Measurements from ENCODE around the gene TPRKB. TPM values are rescaled to one million over a fixed set of nuclear protein-coding genes. Genes with fewer than 3 reads are reported as not detected.

Gene TPRKB
- total RNA-seq, 1 experiment from 2014 or later = 38.5 TPM

DNA sequence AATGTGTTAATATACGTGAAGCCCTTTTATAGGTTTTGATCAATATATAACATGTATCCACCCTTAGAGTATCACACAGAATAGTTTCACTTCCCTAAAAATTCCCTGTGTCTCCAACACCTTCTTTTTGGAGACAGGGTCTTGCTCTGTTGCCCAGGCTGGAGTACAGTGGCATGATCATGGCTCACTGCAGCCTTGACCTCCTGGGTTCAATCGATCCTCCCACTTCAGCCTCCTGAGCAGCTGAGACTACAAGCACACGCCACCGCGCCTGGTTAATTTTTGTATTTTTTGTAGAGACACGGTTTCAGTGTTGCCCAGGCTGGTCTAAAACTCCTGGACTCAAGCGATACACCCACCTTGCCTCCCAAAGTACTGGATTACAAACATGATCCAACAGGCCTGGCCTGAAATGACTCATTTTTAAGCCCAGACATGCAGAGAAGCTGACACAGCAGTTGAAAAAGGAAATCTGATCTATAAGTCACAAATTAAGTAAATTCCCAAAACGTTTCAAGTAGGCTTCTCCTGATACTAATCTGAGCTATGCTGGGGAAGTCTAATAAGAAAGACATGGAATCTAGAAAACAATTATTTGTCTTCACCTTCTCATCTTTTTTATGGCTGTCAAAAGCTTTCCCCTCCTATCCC, 39.8 kb upstream of the TPRKB start:
- POLR2A ChIA-PET = no interaction called here

GRCh38 chr2:73776381-73776780, 39.2 kb upstream of the TPRKB start:
- DNase-seq (ENCODE audit: low read depth, low spot score) (no peak), ATAC-seq (no peak)
- peaks cover 5% of the 10 kb centered on the region for H3K4me1 ChIP-seq (ENCODE audit: control insufficient read depth, insufficient read depth, low read length)
- no peaks in the 10 kb centered on the region for H3K9me3 ChIP-seq (ENCODE audit: control insufficient read depth, insufficient read depth, low read depth, low read length)
- no peak for TF ChIP-seq SIN3A (IDR thresholded peaks at IDR 0.05; ENCODE audit: borderline replicate concordance, insufficient read depth, low read depth, low read length)
- no peak for TF ChIP-seq TCF7L2 (IDR thresholded peaks at IDR 0.05; ENCODE audit: low read depth, low read length)
- TF ChIP-seq POLR2AphosphoS5 (IDR thresholded peaks at IDR 0.05; ENCODE audit: low read depth, low read length) = no peak
- TF ChIP-seq, protein P1, sequence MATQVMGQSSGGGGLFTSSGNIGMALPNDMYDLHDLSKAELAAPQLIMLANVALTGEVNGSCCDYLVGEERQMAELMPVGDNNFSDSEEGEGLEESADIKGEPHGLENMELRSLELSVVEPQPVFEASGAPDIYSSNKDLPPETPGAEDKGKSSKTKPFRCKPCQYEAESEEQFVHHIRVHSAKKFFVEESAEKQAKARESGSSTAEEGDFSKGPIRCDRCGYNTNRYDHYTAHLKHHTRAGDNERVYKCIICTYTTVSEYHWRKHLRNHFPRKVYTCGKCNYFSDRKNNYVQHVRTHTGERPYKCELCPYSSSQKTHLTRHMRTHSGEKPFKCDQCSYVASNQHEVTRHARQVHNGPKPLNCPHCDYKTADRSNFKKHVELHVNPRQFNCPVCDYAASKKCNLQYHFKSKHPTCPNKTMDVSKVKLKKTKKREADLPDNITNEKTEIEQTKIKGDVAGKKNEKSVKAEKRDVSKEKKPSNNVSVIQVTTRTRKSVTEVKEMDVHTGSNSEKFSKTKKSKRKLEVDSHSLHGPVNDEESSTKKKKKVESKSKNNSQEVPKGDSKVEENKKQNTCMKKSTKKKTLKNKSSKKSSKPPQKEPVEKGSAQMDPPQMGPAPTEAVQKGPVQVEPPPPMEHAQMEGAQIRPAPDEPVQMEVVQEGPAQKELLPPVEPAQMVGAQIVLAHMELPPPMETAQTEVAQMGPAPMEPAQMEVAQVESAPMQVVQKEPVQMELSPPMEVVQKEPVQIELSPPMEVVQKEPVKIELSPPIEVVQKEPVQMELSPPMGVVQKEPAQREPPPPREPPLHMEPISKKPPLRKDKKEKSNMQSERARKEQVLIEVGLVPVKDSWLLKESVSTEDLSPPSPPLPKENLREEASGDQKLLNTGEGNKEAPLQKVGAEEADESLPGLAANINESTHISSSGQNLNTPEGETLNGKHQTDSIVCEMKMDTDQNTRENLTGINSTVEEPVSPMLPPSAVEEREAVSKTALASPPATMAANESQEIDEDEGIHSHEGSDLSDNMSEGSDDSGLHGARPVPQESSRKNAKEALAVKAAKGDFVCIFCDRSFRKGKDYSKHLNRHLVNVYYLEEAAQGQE (IDR thresholded peaks at IDR 0.05; ENCODE audit: insufficient read depth in 1 of 2, low read depth in 2 of 2, low read length in 1 of 2) = no peak
- TF ChIP-seq, protein P2, sequence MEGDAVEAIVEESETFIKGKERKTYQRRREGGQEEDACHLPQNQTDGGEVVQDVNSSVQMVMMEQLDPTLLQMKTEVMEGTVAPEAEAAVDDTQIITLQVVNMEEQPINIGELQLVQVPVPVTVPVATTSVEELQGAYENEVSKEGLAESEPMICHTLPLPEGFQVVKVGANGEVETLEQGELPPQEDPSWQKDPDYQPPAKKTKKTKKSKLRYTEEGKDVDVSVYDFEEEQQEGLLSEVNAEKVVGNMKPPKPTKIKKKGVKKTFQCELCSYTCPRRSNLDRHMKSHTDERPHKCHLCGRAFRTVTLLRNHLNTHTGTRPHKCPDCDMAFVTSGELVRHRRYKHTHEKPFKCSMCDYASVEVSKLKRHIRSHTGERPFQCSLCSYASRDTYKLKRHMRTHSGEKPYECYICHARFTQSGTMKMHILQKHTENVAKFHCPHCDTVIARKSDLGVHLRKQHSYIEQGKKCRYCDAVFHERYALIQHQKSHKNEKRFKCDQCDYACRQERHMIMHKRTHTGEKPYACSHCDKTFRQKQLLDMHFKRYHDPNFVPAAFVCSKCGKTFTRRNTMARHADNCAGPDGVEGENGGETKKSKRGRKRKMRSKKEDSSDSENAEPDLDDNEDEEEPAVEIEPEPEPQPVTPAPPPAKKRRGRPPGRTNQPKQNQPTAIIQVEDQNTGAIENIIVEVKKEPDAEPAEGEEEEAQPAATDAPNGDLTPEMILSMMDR (IDR thresholded peaks at IDR 0.05) = no peak
- in situ Hi-C loops (cut with HindIII; ENCODE audit: low pct_unique_long_range_greater_than_20kb, low sequenced_read_pairs) (no loop called here), intact Hi-C loops (cut with micrococcal nuclease; ENCODE audit: unreplicated experiment) (no loop called here)
- no peaks in the 10 kb centered on the region for H3K27me3 ChIP-seq (ENCODE audit: control insufficient read depth, insufficient read depth, low read length)
- no peak overlapping the region for H3K27ac ChIP-seq (ENCODE audit: low read length)
- no TSS peak for BruUV-seq (replicated peaks)
- ChIA-PET CTCF (interaction anchor here (0.6 kb wide), 1 partner anchor 98 kb away, joined by 5 read pairs; no protein-coding TSS in a partner anchor), POLR2A (interaction anchor here (0.6 kb wide), 1 partner anchor 423 kb away, joined by 12 read pairs; no protein-coding TSS in a partner anchor)
- peaks cover 34% of the 10 kb centered on the region for H3K36me3 ChIP-seq (ENCODE audit: control insufficient read depth, insufficient read depth, low read length)
- no peak overlapping the region for H3K4me3 ChIP-seq (ENCODE audit: low read depth in 2 of 2, low read length in 2 of 2)

More for the DNA sequence above, 39.8 kb upstream of the TPRKB start:
- CTCF ChIA-PET = no interaction called here
- BruUV-seq (replicated peaks) = no TSS peak
- H3K27me3 ChIP-seq (ENCODE audit: control insufficient read depth, insufficient read depth, low read length) = no peaks in the 10 kb centered on the region
- peaks cover 5% of the 10 kb centered on the region for H3K4me1 ChIP-seq (ENCODE audit: control insufficient read depth, insufficient read depth, low read length)
- peaks cover 34% of the 10 kb centered on the region for H3K36me3 ChIP-seq (ENCODE audit: control insufficient read depth, insufficient read depth, low read length)
- DNase-seq (ENCODE audit: low read depth, low spot score) (no peak), ATAC-seq (no peak)
- in situ Hi-C loops (cut with HindIII; ENCODE audit: low pct_unique_long_range_greater_than_20kb, low sequenced_read_pairs) = no loop called here
- H3K27ac ChIP-seq (ENCODE audit: low read length) = no peak overlapping the region
- intact Hi-C loops (cut with micrococcal nuclease; ENCODE audit: unreplicated experiment) = no loop called here
- H3K9me3 ChIP-seq (ENCODE audit: control insufficient read depth, insufficient read depth, low read depth, low read length) = no peaks in the 10 kb centered on the region
- TF ChIP-seq, protein P2 (IDR thresholded peaks at IDR 0.05) = no peak
- TF ChIP-seq, protein P1 (IDR thresholded peaks at IDR 0.05; ENCODE audit: insufficient read depth in 1 of 2, low read depth in 2 of 2, low read length in 1 of 2) = no peak
- TF ChIP-seq POLR2AphosphoS5 (IDR thresholded peaks at IDR 0.05; ENCODE audit: low read depth, low read length) = no peak
- no peak for TF ChIP-seq SIN3A (IDR thresholded peaks at IDR 0.05; ENCODE audit: borderline replicate concordance, insufficient read depth, low read depth, low read length)
- no peak for TF ChIP-seq TCF7L2 (IDR thresholded peaks at IDR 0.05; ENCODE audit: low read depth, low read length)
- no peak overlapping the region for H3K4me3 ChIP-seq (ENCODE audit: low read depth in 2 of 2, low read length in 2 of 2)

Data from Panc1 (cell line).